ENCODE measurements around the gene UBXN11.
"Not testable (repeated sequence)": the region's sequence is repeated elsewhere in the genome, so short reads cannot be mapped to it uniquely, and the experiment has no call there.

The UBXN11 gene

GRCh38 chr1:26305667-26306289 is 658 bp downstream of the UBXN11 start:
- Mint-ChIP-seq H3K4me3 (peak overlapping the region; percentile 90), H3K27ac (peak overlapping the region; percentile 84), H3K4me1 (ENCODE audit: low read depth) (peaks cover 70% of the 10 kb centered on the region), H3K36me3 (ENCODE audit: low read depth) (peaks cover 22% of the 10 kb centered on the region), H3K9me3 (no peaks in the 10 kb centered on the region), H3K27me3 (no peaks in the 10 kb centered on the region)
- intact Hi-C loops (cut with micrococcal nuclease) = loop anchor here (2.0 kb wide), 1 partner anchor 15 kb away; no protein-coding TSS in a partner anchor

- no peak overlapping the region for H3K4me3 Mint-ChIP-seq
- H3K36me3 Mint-ChIP-seq (ENCODE audit: low read depth) = peaks cover 43% of the 10 kb centered on the region
- no peak overlapping the region for H3K27ac Mint-ChIP-seq
- H3K4me1 Mint-ChIP-seq (ENCODE audit: low read depth) = peaks cover 73% of the 10 kb centered on the region
- no peaks in the 10 kb centered on the region for H3K9me3 Mint-ChIP-seq
- H3K27me3 Mint-ChIP-seq = no peaks in the 10 kb centered on the region
- intact Hi-C loops (cut with micrococcal nuclease) = no loop called here
Observed at GRCh38 chr1:26302733-26303405, 3.6 kb downstream of the UBXN11 start.

- H3K9me3 Mint-ChIP-seq = no peaks in the 10 kb centered on the region
- H3K4me1 Mint-ChIP-seq (ENCODE audit: low read depth) = peaks cover 65% of the 10 kb centered on the region
- peak overlapping the region; percentile 47 for H3K27ac Mint-ChIP-seq
- no peak overlapping the region for H3K4me3 Mint-ChIP-seq
- no peaks in the 10 kb centered on the region for H3K27me3 Mint-ChIP-seq
- H3K36me3 Mint-ChIP-seq (ENCODE audit: low read depth) = peaks cover 57% of the 10 kb centered on the region
- intact Hi-C loops (cut with micrococcal nuclease) = no loop called here
Observed at GRCh38 chr1:26300578-26301275, 5.7 kb downstream of the UBXN11 start.

- no peaks in the 10 kb centered on the region for H3K27me3 Mint-ChIP-seq
- H3K4me3 Mint-ChIP-seq = no peak overlapping the region
- peaks cover 78% of the 10 kb centered on the region for H3K36me3 Mint-ChIP-seq (ENCODE audit: low read depth)
- no peak overlapping the region for H3K27ac Mint-ChIP-seq
- intact Hi-C loops (cut with micrococcal nuclease) = no loop called here
- H3K9me3 Mint-ChIP-seq = no peaks in the 10 kb centered on the region
- H3K4me1 Mint-ChIP-seq (ENCODE audit: low read depth) = peaks cover 43% of the 10 kb centered on the region
Observed at GRCh38 chr1:26297791-26298124, 8.7 kb downstream of the UBXN11 start.

- peaks cover 80% of the 10 kb centered on the region for H3K36me3 Mint-ChIP-seq (ENCODE audit: low read depth)
- no peak overlapping the region for H3K4me3 Mint-ChIP-seq
- no peak overlapping the region for H3K27ac Mint-ChIP-seq
- H3K4me1 Mint-ChIP-seq (ENCODE audit: low read depth) = peaks cover 43% of the 10 kb centered on the region
- intact Hi-C loops (cut with micrococcal nuclease) = no loop called here
- no peaks in the 10 kb centered on the region for H3K27me3 Mint-ChIP-seq
- H3K9me3 Mint-ChIP-seq = no peaks in the 10 kb centered on the region
Observed at GRCh38 chr1:26297057-26297790, 9.2 kb downstream of the UBXN11 start.

GRCh38 chr1:26296340-26297056 is 9.9 kb downstream of the UBXN11 start:
- no peaks in the 10 kb centered on the region for H3K27me3 Mint-ChIP-seq
- H3K4me3 Mint-ChIP-seq = no peak overlapping the region
- intact Hi-C loops (cut with micrococcal nuclease) = no loop called here

GRCh38 chr1:26295194-26296138 is 11.0 kb downstream of the UBXN11 start:
- H3K27ac Mint-ChIP-seq = peak overlapping the region; percentile 12
- intact Hi-C loops (cut with micrococcal nuclease) = no loop called here
- no peaks in the 10 kb centered on the region for H3K9me3 Mint-ChIP-seq
- no peaks in the 10 kb centered on the region for H3K27me3 Mint-ChIP-seq
- H3K36me3 Mint-ChIP-seq (ENCODE audit: low read depth) = peaks cover 79% of the 10 kb centered on the region
- H3K4me3 Mint-ChIP-seq = no peak overlapping the region
- H3K4me1 Mint-ChIP-seq (ENCODE audit: low read depth) = peaks cover 46% of the 10 kb centered on the region

More at GRCh38 chr1:26296340-26297056, 9.9 kb downstream of the UBXN11 start:
- Mint-ChIP-seq H3K27ac (peak overlapping the region; percentile 12), H3K9me3 (no peaks in the 10 kb centered on the region), H3K4me1 (ENCODE audit: low read depth) (peaks cover 46% of the 10 kb centered on the region), H3K36me3 (ENCODE audit: low read depth) (peaks cover 82% of the 10 kb centered on the region)

- Mint-ChIP-seq H3K36me3 (ENCODE audit: low read depth) (peaks cover 65% of the 10 kb centered on the region), H3K9me3 (no peaks in the 10 kb centered on the region), H3K27me3 (no peaks in the 10 kb centered on the region), H3K27ac (no peak overlapping the region), H3K4me1 (ENCODE audit: low read depth) (peaks cover 49% of the 10 kb centered on the region), H3K4me3 (no peak overlapping the region)
- intact Hi-C loops (cut with micrococcal nuclease) = no loop called here
Observed at GRCh38 chr1:26293911-26294463, 12.4 kb downstream of the UBXN11 start.

- Mint-ChIP-seq H3K27ac (peak overlapping the region; percentile 94), H3K36me3 (ENCODE audit: low read depth) (peaks cover 59% of the 10 kb centered on the region), H3K4me1 (ENCODE audit: low read depth) (peaks cover 62% of the 10 kb centered on the region)
- H3K9me3 Mint-ChIP-seq; intact Hi-C loops (cut with micrococcal nuclease); H3K27me3 Mint-ChIP-seq; H3K4me3 Mint-ChIP-seq: not testable (repeated sequence)
Observed at GRCh38 chr1:26292735-26293134, 13.7 kb downstream of the UBXN11 start.

GRCh38 chr1:26291939-26292338 is 14.5 kb downstream of the UBXN11 start:
- peak overlapping the region; percentile 94 for H3K27ac Mint-ChIP-seq

GRCh38 chr1:26291433-26291832 is 15.0 kb downstream of the UBXN11 start:
- intact Hi-C loops (cut with micrococcal nuclease) = no loop called here
- H3K4me3 Mint-ChIP-seq = no peak overlapping the region
- peaks cover 73% of the 10 kb centered on the region for H3K4me1 Mint-ChIP-seq (ENCODE audit: low read depth)

More at GRCh38 chr1:26291939-26292338, 14.5 kb downstream of the UBXN11 start:
- Mint-ChIP-seq H3K4me1 (ENCODE audit: low read depth) (peaks cover 70% of the 10 kb centered on the region), H3K27me3 (no peaks in the 10 kb centered on the region), H3K4me3 (no peak overlapping the region), H3K36me3 (ENCODE audit: low read depth) (peaks cover 51% of the 10 kb centered on the region), H3K9me3 (no peaks in the 10 kb centered on the region)
- intact Hi-C loops (cut with micrococcal nuclease) = no loop called here

GRCh38 chr1:26290882-26291261 is 15.6 kb downstream of the UBXN11 start:
- no peaks in the 10 kb centered on the region for H3K27me3 Mint-ChIP-seq
- H3K4me3 Mint-ChIP-seq = no peak overlapping the region
- intact Hi-C loops (cut with micrococcal nuclease) = no loop called here
- H3K4me1 Mint-ChIP-seq (ENCODE audit: low read depth) = peaks cover 73% of the 10 kb centered on the region
- peak overlapping the region; percentile 94 for H3K27ac Mint-ChIP-seq
- H3K9me3 Mint-ChIP-seq = no peaks in the 10 kb centered on the region
- peaks cover 41% of the 10 kb centered on the region for H3K36me3 Mint-ChIP-seq (ENCODE audit: low read depth)

More at GRCh38 chr1:26291433-26291832, 15.0 kb downstream of the UBXN11 start:
- Mint-ChIP-seq H3K27me3 (no peaks in the 10 kb centered on the region), H3K9me3 (no peaks in the 10 kb centered on the region), H3K36me3 (ENCODE audit: low read depth) (peaks cover 46% of the 10 kb centered on the region), H3K27ac (peak overlapping the region; percentile 94)

Data from dendritic cell treated with granulocyte-macrophage colony-stimulating factor and Interleukin-4, amounts not matched to agents 40 ng/mL and 50 ng/mL, for 4 days (primary cell).